Measurements from ENCODE around the gene GLS.
A peak's percentile ranks its signal among the peaks of the same experiment; 100 is the strongest.

Gene GLS

DNA sequence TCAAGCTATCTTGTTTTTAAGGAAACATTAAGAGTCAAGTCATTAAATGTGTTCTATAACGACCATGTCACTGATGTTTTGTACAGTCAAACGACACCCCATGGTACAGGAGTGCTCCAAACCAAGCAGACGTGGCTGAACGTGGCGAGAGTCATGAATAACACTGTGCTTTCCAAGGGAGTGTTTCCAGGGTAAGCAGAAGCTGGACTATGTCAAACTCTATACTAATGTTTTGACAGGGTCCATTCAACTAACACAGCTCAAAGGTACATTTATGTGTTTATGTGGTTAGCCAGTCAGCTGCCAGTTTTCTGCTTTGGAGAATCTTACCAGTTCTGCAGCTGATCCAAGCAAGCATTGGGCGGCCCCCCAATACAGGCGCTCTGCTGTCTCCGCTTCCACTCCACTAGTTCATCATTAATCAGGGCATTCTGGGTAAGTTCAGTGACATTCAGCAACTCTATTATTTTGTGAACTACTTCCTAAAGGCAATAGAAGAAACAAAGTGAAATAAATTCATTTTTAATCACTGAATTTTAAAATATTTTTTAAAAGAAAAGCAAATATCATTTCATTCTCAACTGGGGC, 117.0 kb downstream of the GLS start:
- no peak for DNase-seq

GRCh38 chr2:190999058-190999457, 118.4 kb downstream of the GLS start:
- DNase-seq: no peak

DNA sequence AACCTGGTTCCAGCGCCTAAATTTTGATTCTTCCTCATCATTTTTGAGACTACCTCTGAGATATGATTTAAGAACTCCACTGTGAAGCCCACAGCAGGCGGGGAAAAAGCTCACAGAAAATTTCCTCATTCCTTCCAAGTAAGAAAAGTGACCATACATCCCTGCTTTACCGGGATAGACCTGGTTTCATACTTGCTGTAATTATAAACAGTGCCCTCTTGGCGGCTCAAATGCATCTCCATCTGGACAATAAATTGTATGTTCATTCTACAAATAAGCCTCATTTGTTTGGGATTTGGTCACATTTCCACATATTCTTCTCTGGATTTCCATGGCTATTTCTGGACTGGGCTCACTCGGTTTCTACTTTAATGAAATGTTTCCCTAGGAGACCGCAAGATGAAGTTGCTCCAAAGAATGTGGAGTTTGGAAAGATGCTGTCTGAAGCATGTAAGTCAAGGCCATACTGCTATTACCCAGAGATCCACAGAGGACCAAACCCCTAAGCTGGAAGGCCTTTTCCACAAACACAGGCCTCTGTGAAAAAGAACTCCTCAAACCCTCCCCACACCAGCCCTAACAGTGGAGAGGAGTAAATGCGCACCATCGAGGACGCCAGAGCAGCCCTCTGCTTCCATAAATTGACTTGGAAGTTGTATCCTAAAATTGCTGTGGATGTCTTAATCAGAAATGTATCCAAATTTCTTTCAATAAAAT, 119.5 kb downstream of the GLS start:
- no peak for DNase-seq

DNA sequence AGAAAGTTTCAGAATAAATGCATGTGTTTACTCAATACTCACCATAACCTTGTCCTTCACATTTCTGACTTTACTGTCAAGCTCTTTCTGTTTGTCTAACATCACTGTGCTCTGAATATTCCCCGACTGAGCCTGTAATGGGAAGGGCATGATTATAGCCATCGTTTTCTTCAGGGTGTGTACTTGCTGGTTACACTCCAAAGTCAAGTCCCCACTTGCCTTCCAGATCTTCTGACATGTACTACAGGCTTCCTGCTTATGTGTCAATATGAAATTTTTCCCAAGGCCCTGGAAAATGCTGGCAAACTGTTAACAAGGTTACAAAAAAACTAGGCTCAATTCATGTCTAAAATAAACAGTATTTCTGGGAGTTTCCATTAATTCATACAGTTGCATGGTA, 120.4 kb downstream of the GLS start:
- no peak for DNase-seq

GRCh38 chr2:191001624-191002023, 121.0 kb downstream of the GLS start:
- DNase-seq: no peak

GRCh38 chr2:191003405-191004309, 123.0 kb downstream of the GLS start:
- no peak for DNase-seq

DNA sequence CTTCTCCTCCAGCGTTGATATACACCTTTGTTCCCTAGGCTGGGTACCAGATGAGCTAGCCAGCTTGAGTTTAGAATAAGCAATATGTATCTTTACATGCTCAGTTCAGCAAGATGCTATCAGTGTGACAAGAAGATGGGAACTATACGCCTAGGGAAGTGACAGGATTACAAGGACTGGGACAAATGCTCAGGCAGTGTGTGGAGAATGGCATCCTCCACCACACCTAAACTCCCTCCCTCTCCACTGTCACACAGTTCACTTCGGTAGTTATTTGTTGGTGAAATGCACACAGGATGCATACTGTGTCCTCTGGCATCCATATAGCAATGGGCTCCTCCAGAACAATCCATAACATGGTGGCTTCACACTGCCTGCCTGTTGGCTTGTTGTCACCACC, 125.7 kb downstream of the GLS start:
- DNase-seq: no peak

GRCh38 chr2:191006997-191007783, 126.6 kb downstream of the GLS start:
- no peak for DNase-seq

DNA sequence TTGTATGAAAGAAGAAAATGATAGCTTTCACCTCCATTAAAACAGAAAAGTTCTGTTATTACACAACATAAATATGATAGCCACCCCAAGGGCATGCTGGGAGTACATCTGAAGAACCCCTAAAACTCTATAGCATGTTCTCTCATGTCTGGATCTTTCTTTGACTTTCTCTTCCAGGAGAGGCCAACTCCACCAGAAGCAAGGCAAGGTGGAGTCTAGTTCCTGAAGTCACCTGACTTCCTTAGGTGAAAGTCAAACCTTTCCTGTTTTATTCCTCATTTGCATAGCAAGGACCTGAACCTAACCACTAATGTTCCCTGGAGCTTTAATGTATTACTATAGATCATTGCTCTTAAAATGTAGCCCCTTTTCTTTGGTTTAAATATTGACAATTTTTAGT, 127.7 kb downstream of the GLS start:
- DNase-seq: no peak

- DNase-seq: no peak
These were observed 129.1 kb downstream of the GLS start for GRCh38 chr2:191009541-191010374.

DNA sequence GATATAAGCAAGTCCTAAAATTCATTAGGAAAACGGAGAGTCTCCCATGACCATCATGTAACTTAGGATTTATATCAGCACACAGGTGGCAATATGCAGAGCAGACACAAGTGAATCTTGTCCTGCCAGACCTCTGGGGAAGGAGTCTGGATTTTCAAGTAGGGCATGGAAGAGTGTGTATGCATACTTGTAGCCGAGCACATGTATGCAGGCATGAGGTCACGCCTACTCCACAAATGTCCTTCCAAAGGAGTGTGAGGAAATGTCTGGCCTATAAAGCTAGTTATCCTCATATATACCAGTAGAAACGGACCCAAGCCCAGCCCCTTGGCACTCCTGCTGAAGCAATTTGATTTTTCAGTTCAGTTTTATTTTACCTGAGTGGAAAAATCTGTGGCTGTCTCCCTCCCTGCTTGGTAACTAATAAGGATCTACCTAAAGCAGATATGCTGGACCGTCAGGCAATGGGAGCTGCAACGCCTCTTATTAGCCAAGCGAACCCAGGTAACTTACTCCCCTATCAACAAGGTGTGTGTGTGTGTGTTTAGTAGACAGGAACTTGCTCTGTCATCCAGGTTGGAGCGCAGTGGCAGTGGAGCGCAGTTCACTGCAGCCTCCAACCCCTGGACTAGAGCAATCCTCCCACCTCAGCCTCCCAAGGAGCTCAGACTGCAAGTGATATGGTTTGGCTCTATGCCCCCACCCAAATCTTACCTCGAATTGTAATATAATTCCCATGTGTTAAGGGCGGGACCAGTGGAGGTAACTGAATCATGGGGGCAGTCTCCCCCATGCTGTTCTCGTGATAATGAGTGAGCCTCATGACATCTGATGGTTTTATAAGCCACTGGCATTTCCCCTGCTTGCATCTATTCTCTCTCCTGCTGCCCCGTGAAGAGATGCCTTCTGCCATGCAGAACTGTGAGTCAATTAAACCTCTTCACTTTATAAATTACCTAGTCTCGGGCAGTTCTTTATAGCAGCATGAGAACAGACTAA, 130.6 kb downstream of the GLS start:
- no peak for DNase-seq

- DNase-seq: no peak
These were observed 131.7 kb downstream of the GLS start for GRCh38 chr2:191012346-191012745.

GRCh38 chr2:191012845-191013681, 132.4 kb downstream of the GLS start:
- DNase-seq: no peak

DNA sequence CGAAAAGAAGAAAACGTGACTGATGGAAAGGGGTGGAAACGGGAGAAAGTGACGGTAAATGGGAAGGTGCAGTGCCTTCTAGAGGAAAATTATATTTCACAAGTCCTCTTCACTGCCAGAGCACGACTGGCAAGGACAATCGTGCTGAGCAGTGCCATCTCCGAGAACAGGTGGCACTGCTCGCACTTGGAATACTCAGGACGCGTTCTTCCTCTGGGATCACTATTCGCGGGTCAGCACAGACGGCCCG, 133.0 kb downstream of the GLS start:
- DNase-seq: peak; percentile 60

DNA sequence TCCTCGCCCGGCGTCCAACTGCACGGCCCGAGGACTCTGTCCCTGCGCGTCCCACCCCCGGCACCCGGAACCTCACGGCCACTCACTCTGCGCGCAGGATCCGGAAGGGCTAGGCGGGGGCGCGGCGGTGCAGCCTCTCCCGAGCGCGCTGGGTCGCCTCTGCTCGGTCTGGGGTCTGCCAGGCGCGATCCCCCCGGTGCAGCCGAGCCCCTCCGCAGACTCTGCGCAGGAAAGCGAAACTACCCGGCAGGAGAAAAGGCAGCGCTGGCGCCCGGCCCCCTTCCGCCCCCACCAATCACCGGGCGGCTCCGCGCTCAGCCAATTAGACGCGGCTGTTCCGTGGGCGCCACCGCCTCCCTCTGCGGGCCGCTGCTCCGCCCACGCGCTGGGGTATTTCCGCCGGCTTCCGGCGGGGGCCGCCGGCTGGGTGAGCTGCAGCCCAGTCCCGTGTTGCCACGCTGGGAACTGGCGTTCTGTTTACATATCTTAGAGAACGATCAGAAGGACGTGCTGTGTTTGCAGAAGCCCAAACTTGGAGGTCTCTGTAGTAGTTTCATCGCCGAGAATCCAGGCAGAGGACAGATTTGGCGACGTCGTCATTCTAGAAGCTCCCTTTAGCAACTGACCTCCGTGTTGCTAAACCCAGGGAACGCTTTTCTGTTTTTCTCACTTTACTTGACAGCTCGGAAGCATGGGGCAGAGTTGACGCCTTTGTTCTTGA, 133.5 kb downstream of the GLS start, which contains the start of gene STAT1:
STAT1 (minus strand) TSS at position 240 of the 721 bp plus-strand sequence. CDS start 4,168 bp downstream, outside the sequence.
- peak; percentile 94 for DNase-seq

DNA sequence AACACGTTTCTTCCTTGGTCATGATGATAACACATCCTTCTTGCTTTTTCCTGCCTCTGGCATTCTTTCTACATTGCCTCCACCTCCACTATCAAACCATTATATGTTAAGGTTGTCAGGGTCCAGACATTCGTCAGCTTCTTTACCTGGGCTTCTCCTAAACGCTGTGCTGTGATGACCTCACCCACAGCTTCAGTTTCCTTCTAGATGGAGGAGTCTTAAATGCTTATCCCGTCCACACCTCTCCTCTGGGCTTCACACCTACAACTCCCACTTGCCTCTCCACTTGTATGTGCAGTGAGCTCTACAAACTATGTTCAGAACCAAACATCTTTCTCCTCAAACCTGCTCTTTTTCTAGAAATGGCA, 134.0 kb downstream of the GLS start:
- DNase-seq: no peak

Measured in NCI-H510A treated with DMSO at 0.1 percent for 48 hours (cell line).